HG02973 (cell line): ENCODE measurements around the gene PAK6.

ENCODE experiments used
- ATAC-seq: cut with Tn5 transposase; IDR thresholded peaks from one replicate; pipeline ENCODE4 v1.9.1; 2021; ENCODE audit warnings: moderate library complexity; ENCODE audit not compliant: unreplicated experiment

The PAK6 gene

GRCh38 chr15:40275523-40275922, 36.7 kb downstream of the PAK6 start:
- no peak for ATAC-seq

GRCh38 chr15:40275954-40276353, 37.1 kb downstream of the PAK6 start:
- ATAC-seq, result no peak

- ATAC-seq, result no peak
Observed at GRCh38 chr15:40276927-40277326, 38.1 kb downstream of the PAK6 start.

- no peak for ATAC-seq
Observed at GRCh38 chr15:40277471-40277870, 38.6 kb downstream of the PAK6 start.

GRCh38 chr15:40278026-40278425, 39.2 kb downstream of the PAK6 start:
- no peak for ATAC-seq

GRCh38 chr15:40279437-40280141, 40.7 kb downstream of the PAK6 start:
- no peak for ATAC-seq

- ATAC-seq, result no peak
Observed at GRCh38 chr15:40280260-40281056, 41.6 kb downstream of the PAK6 start.

GRCh38 chr15:40281057-40281800, 42.4 kb downstream of the PAK6 start:
- no peak for ATAC-seq

- no peak for ATAC-seq
Observed at GRCh38 chr15:40281801-40282146, 42.9 kb downstream of the PAK6 start.

GRCh38 chr15:40282147-40282868, 43.4 kb downstream of the PAK6 start:
- no peak for ATAC-seq

- no peak for ATAC-seq
Observed at GRCh38 chr15:40282869-40283614, 44.2 kb downstream of the PAK6 start, which contains the start of gene ANKRD63. TSS of gene ANKRD63 (minus strand) at chr15:40283064. CDS start at chr15:40282586, 478 bp downstream.

- ATAC-seq, result no peak
Observed at GRCh38 chr15:40283615-40284300, 44.9 kb downstream of the PAK6 start.

GRCh38 chr15:40285151-40285550, 46.3 kb downstream of the PAK6 start:
- no peak for ATAC-seq

GRCh38 chr15:40285554-40286011, 46.7 kb downstream of the PAK6 start:
- ATAC-seq, result no peak

- no peak for ATAC-seq
Observed at GRCh38 chr15:40286061-40286532, 47.2 kb downstream of the PAK6 start.

- no peak for ATAC-seq
Observed at GRCh38 chr15:40286794-40287193, 47.9 kb downstream of the PAK6 start.

- no peak for ATAC-seq
Observed at GRCh38 chr15:40287505-40287904, 48.6 kb downstream of the PAK6 start.

- no peak for ATAC-seq
Observed at GRCh38 chr15:40287968-40288367, 49.1 kb downstream of the PAK6 start.

GRCh38 chr15:40289140-40289775, 50.4 kb downstream of the PAK6 start:
- ATAC-seq, result no peak
